Endothelial cell of umbilical vein (primary cell): ENCODE measurements around the gene SIRPA. TPM values are rescaled to one million over a fixed set of nuclear protein-coding genes. Genes with fewer than 3 reads are reported as not detected.
A peak's percentile ranks its signal among the peaks of the same experiment; 100 is the strongest.

Experiments
- Bru-seq: library from RNA; stranded (reverse); fragments of 400-500 nt; gene quantifications from one replicate; lab custom pipeline; 2021; lab: Mats Ljungman, UMichigan
- BruChase-seq, 2 experiments: library from RNA; stranded (reverse); fragments of 400-500 nt; gene quantifications; one replicate each; lab custom pipeline; 2021; lab: Mats Ljungman, UMichigan
- BruUV-seq: library from RNA; stranded (reverse); fragments of 400-500 nt; replicated peaks from 2 replicates; lab custom pipeline; 2021; lab: Mats Ljungman, UMichigan
- CTCF ChIA-PET: fragments of 300-600, 350-600 bp; sonication (Branson Sonifier 250); formaldehyde crosslinking; loops from one replicate; lab custom pipeline; 2021; ENCODE audit warnings: antibody characterized with exemption, inconsistent platforms; lab: Charles Lee
- POLR2A ChIA-PET: fragments of 300-600, 350-600 bp; sonication (Branson Sonifier 250); formaldehyde crosslinking; loops from one replicate; lab custom pipeline; 2021; ENCODE audit warnings: antibody characterized with exemption, inconsistent platforms; lab: Charles Lee
- DNase-seq: peaks from one replicate; pipeline ENCODE4 v3.0.0-alpha.2; 2011; ENCODE audit warnings: low read depth, low spot score
- FAIRE-seq: peaks from 2 replicates; lab custom pipeline; 2011; peaks lifted over from hg19 to GRCh38; lab: Jason Lieb, UNC
- H2AFZ ChIP-seq: 2 replicates; pipeline ENCODE4 v1.6.0; 2012; ENCODE audit warnings: low read depth, low read length, control low read depth, inconsistent platforms
- H3K27ac ChIP-seq: 2 replicates; pipeline ENCODE4 v1.5.1; 2011; ENCODE audit warnings: low read depth, mild to moderate bottlenecking, control low read depth, low read length, moderate library complexity; ENCODE audit not compliant: insufficient read depth
- H3K27me3 ChIP-seq, 2 experiments: 2 replicates each; pipeline versions ENCODE4 v1.6.0 to v1.6.1; 2011; ENCODE audit warnings: low read length in 2 of 2, mixed read lengths in 1 of 2; ENCODE audit not compliant: control insufficient read depth in 2 of 2, insufficient read depth in 2 of 2
- H3K36me3 ChIP-seq, 2 experiments: 2 replicates in 1 of 2; 3 replicates in 1 of 2; pipeline ENCODE4 v1.5.1; 2011; ENCODE audit warnings: low read length in 2 of 2, mild to moderate bottlenecking in 1 of 2, moderate library complexity in 1 of 2; ENCODE audit not compliant: control insufficient read depth in 2 of 2, insufficient read depth in 2 of 2; ENCODE audit errors: extremely low read depth in 1 of 2
- H3K4me1 ChIP-seq: 3 replicates; pipeline ENCODE4 v1.5.1; 2011; ENCODE audit warnings: mild to moderate bottlenecking, low read length; ENCODE audit not compliant: control insufficient read depth, insufficient read depth; ENCODE audit errors: extremely low read depth
- H3K4me2 ChIP-seq: 2 replicates; pipeline ENCODE4 v1.6.1; 2011; ENCODE audit warnings: low read length, control low read depth, mixed read lengths; ENCODE audit not compliant: insufficient read depth
- H3K4me3 ChIP-seq, 3 experiments: fragments of 200-600 bp in 1 of 3; sonication (generic), shearing (Covaris generic) in 1 of 3; replicated peaks in 1 of 3; 2 replicates each; pipeline ENCODE4 v1.5.1; 2011 to 2016; ENCODE audit warnings: control low read depth in 3 of 3, low read length in 3 of 3, mild to moderate bottlenecking in 2 of 3, inconsistent platforms in 1 of 3, low read depth in 1 of 3, moderate library complexity in 1 of 3; ENCODE audit not compliant: insufficient read depth in 1 of 3
- H3K79me2 ChIP-seq: 2 replicates; pipeline ENCODE4 v1.6.0; 2012; ENCODE audit warnings: low read length, inconsistent platforms; ENCODE audit not compliant: control insufficient read depth, insufficient read depth
- H3K9ac ChIP-seq: replicated peaks from 2 replicates; pipeline ENCODE3; 2011; ENCODE audit warnings: low read length, control low read depth; ENCODE audit not compliant: insufficient read depth; ENCODE audit errors: extremely low read depth
- H3K9me1 ChIP-seq: replicated peaks from 3 replicates; pipeline ENCODE4 v1.6.0; 2011; ENCODE audit warnings: mild to moderate bottlenecking, low read length; ENCODE audit not compliant: control insufficient read depth, insufficient read depth; ENCODE audit errors: extremely low read depth
- H3K9me3 ChIP-seq: replicated peaks from 2 replicates; pipeline ENCODE4 v1.5.1; 2012; ENCODE audit warnings: low read length, inconsistent platforms; ENCODE audit not compliant: control insufficient read depth, insufficient read depth
- H4K20me1 ChIP-seq: replicated peaks from 2 replicates; pipeline ENCODE3; 2011; ENCODE audit warnings: mild to moderate bottlenecking, low read length; ENCODE audit not compliant: control insufficient read depth, insufficient read depth; ENCODE audit errors: extremely low read depth
- FOS ChIP-seq: IDR thresholded peaks from 2 replicates; pipeline ENCODE4 v1.6.1; 2011; ENCODE audit warnings: mild to moderate bottlenecking, low read length, moderate library complexity, borderline replicate concordance; ENCODE audit not compliant: insufficient read depth
- GATA2 ChIP-seq: IDR thresholded peaks from 2 replicates; pipeline ENCODE4 v1.7.0; 2011; ENCODE audit warnings: low read depth, mild to moderate bottlenecking, moderate library complexity, mixed read lengths, low read length; ENCODE audit not compliant: insufficient read length, insufficient read depth
- JUN ChIP-seq: IDR thresholded peaks from 2 replicates; pipeline ENCODE4 v1.6.1; 2011; ENCODE audit warnings: borderline replicate concordance, low read depth; ENCODE audit not compliant: insufficient read length, insufficient read depth
- MYC ChIP-seq: IDR thresholded peaks from one replicate; pipeline ENCODE4 v1.6.1; 2011; ENCODE audit warnings: mild to moderate bottlenecking, low read depth, low read length
- POLR2A ChIP-seq: IDR thresholded peaks from 2 replicates; pipeline ENCODE4 v1.6.1; 2012; ENCODE audit warnings: low read depth, mild to moderate bottlenecking, control low read depth, low read length
- dilution Hi-C: fragments of 300-500 bp; cut with MboI; formaldehyde crosslinking; loops from one replicate; pipeline ENCODE4 v1.15.0; 2019; ENCODE audit warnings: low sequenced_read_pairs; ENCODE audit not compliant: extremely low pct_ligation_motif_present
- intact Hi-C: fragments of 100-400 bp; cut with micrococcal nuclease; formaldehyde crosslinking; loops from one replicate; pipeline ENCODE4 v1.10.0; 2022
- long read RNA-seq: library from polyadenylated mRNA; stranded (forward); transcript quantifications from one replicate; pipeline ENCODE4 v2.0.0, GENCODE V29; 2021
- polyA minus RNA-seq, 3 experiments: library from RNA; depleted of rRNA, polyadenylated mRNA; stranded (reverse); fragments of >200 nt; gene quantifications; 1 replicate in 1 of 3; 2 replicates in 2 of 3; pipeline ENCODE4 v1.2.3, GENCODE V29; 2011
- polyA plus RNA-seq, 4 experiments: library from polyadenylated mRNA; depleted of rRNA in 3 of 4; stranded (reverse) in 3 of 4; unstranded in 1 of 4; fragments of >200 nt; gene quantifications; 2 replicates each; pipeline versions ENCODE4 v1.2.1 to v1.2.3, GENCODE V29; 2011 to 2012; ENCODE audit warnings: missing spikeins in 1 of 4
- total RNA-seq: library from RNA; stranded (reverse); gene quantifications from 2 replicates; pipeline ENCODE4 v1.2.3, GENCODE V29; 2021
- TF ChIP-seq, protein P1 (sequence below), 2 donors: IDR thresholded peaks; 1 replicate in 1 of 2; 2 replicates in 1 of 2; pipeline ENCODE4 v1.5.1; 2011; ENCODE audit warnings: low read length in 2 of 2, mild to moderate bottlenecking in 2 of 2, moderate library complexity in 2 of 2, control low read depth in 1 of 2, inconsistent platforms in 1 of 2, low read depth in 1 of 2; ENCODE audit not compliant: insufficient read depth in 1 of 2; ENCODE audit errors: extremely low read depth in 1 of 2
- TF ChIP-seq, protein P2 (sequence below): IDR thresholded peaks from 2 replicates; pipeline ENCODE4 v1.6.1; 2011; ENCODE audit not compliant: insufficient read depth, insufficient read length

Gene SIRPA
- total RNA-seq (58.3 and 59.2 TPM in 2 replicates), polyA plus RNA-seq (29.4 and 29.9 TPM in 2 replicates), polyA minus RNA-seq (24.2 and 27.6 TPM in 2 replicates), Bru-seq, nascent RNA (percentile 68 among the genes with signal in this experiment), BruChase-seq, experiment 1, labeled RNA remaining after a 6-hour chase (percentile 80 among the genes with signal in this experiment), BruChase-seq, experiment 2, labeled RNA remaining after a 2-hour chase (percentile 75 among the genes with signal in this experiment)
- polyA plus RNA-seq (2011; cell fraction: cytosol; rRNA removed) = 29.7 and 31.1 TPM in 2 replicates
- 20.5 and 25.2 TPM in 2 replicates for polyA plus RNA-seq (2011; cell fraction: nucleus; rRNA removed)
- 44.4 and 51.5 TPM in 2 replicates for polyA plus RNA-seq (2012)
- polyA minus RNA-seq (2011; cell fraction: cytosol; rRNA and poly(A)+ RNA removed) = not detected
- 8.2 and 8.6 TPM in 2 replicates for polyA minus RNA-seq (2011; cell fraction: nucleus; rRNA and poly(A)+ RNA removed)
- long read RNA-seq, full-length matches to known transcripts = 21 of 81 reads
- long read RNA-seq, partial matches to known transcripts = 24 of 81 reads
- long read RNA-seq, other reads (novel, unspliced or antisense) = 36 of 81 reads

DNA sequence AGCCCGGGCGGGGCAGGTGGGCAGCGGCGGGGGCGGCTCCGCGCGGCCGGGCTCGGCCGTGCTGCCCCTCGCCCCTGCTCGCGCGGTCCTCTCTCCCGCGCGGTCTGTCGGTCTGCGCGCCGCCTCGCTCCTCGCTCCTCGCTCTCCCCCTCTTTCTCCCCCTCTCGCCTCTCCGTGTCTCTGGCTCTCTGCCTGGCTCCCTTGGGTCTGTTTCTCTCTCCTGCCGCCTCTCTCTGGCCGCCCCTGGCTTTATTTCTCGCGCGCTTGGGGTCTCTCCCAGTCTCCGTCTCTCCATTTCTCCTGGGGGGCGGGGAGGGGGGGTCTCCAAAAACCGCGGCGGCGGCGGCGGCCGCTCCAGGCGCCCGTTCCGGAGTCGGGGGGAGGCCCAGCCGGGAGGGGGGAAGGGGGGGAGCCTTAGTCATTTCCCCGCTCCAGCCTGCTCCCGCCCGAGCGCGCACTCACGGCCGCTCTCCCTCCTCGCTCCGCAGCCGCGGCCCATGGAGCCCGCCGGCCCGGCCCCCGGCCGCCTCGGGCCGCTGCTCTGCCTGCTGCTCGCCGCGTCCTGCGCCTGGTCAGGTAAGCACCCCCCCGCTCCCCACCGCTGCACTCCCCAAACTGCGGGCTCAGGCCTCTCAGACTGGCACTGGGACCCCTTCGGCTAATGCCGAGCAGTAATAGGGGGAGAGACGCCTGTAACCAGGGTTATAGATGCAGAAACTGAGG is at the start of gene SIRPA:
TSS of gene SIRPA (plus strand) at position 457 of the 723 bp plus-strand sequence. CDS start at position 498, 41 bp downstream.
- H3K4me1 ChIP-seq = peaks cover 8% of the 10 kb centered on the region
- no peaks in the 10 kb centered on the region for H3K9me3 ChIP-seq
- H3K36me3 ChIP-seq = no peaks in the 10 kb centered on the region
- no TSS peak for BruUV-seq
- H3K27ac ChIP-seq = peak within 1 kb of the TSS; percentile 68
- H3K4me3 ChIP-seq = peak within 1 kb of the TSS; percentile 70 to 85 (median 70)
- no peaks in the 10 kb centered on the region for H3K27me3 ChIP-seq
- H3K79me2 ChIP-seq = peaks cover 21% of the 10 kb centered on the region
- H3K9me1 ChIP-seq = no peaks in the 10 kb centered on the region
- intact Hi-C loops = loop anchor here (1.0 to 10.0 kb wide), 4 partner anchors 93 to 390 kb away; partner anchors contain the start of gene STK35
- H3K4me2 ChIP-seq = peak within 1 kb of the TSS; percentile 92
- H2AFZ ChIP-seq = peak within 1 kb of the TSS; percentile 83
- peak; percentile 76 for FAIRE-seq
- H3K9ac ChIP-seq = peak within 1 kb of the TSS; percentile 71
- POLR2A ChIA-PET = no interaction called here
- dilution Hi-C loops = no loop called here
- H4K20me1 ChIP-seq = no peaks in the 10 kb centered on the region
- DNase-seq = peak; percentile 66
- no peak for TF ChIP-seq POLR2A
- TF ChIP-seq MYC = no peak
- TF ChIP-seq, protein P1, sequence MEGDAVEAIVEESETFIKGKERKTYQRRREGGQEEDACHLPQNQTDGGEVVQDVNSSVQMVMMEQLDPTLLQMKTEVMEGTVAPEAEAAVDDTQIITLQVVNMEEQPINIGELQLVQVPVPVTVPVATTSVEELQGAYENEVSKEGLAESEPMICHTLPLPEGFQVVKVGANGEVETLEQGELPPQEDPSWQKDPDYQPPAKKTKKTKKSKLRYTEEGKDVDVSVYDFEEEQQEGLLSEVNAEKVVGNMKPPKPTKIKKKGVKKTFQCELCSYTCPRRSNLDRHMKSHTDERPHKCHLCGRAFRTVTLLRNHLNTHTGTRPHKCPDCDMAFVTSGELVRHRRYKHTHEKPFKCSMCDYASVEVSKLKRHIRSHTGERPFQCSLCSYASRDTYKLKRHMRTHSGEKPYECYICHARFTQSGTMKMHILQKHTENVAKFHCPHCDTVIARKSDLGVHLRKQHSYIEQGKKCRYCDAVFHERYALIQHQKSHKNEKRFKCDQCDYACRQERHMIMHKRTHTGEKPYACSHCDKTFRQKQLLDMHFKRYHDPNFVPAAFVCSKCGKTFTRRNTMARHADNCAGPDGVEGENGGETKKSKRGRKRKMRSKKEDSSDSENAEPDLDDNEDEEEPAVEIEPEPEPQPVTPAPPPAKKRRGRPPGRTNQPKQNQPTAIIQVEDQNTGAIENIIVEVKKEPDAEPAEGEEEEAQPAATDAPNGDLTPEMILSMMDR (IDR thresholded peaks at IDR 0.05; ENCODE audit: extremely low read depth in 1 of 2, insufficient read depth in 1 of 2, low read depth in 1 of 2, low read length in 2 of 2) = no peak
- TF ChIP-seq, protein P2, sequence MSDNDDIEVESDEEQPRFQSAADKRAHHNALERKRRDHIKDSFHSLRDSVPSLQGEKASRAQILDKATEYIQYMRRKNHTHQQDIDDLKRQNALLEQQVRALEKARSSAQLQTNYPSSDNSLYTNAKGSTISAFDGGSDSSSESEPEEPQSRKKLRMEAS = no peak
- TF ChIP-seq JUN = no peak
- peak; percentile 27 for TF ChIP-seq FOS
- no peak for TF ChIP-seq GATA2
- CTCF ChIA-PET = interaction anchor here (1.0 to 1.9 kb wide), 4 partner anchors 93 to 277 kb away, joined by 3 to 7 read pairs (median 6); no protein-coding TSS in a partner anchor
